Ovary (tissue), 9 donors: ENCODE measurements around the gene SLIT1. TPM values are rescaled to one million over a fixed set of nuclear protein-coding genes. Genes with fewer than 3 reads are reported as not detected.
A peak's percentile ranks its signal among the peaks of the same experiment; 100 is the strongest.

Experiments used
- DNase-seq, 5 donors: peaks; one replicate each; pipeline ENCODE4 v3.0.0-alpha.2; 2019 to 2020
- H3K27ac ChIP-seq, 2 donors: fragments of 200-600 bp; one replicate each; pipeline versions ENCODE4 v1.5.1 to v1.8.0; 2019 to 2022
- H3K27me3 ChIP-seq: fragments of 200-600 bp; one replicate; pipeline ENCODE4 v1.8.0; 2022
- H3K36me3 ChIP-seq: fragments of 200-600 bp; sonication (generic); one replicate; pipeline ENCODE4 v1.5.1; 2019
- H3K4me1 ChIP-seq: one replicate; pipeline ENCODE4 v1.8.1; 2013; ENCODE audit warnings: mild to moderate bottlenecking, moderate library complexity; ENCODE audit not compliant: insufficient read depth
- H3K4me3 ChIP-seq: fragments of 200-600 bp; sonication (generic); one replicate; pipeline ENCODE4 v1.5.1; 2017
- H3K9me3 ChIP-seq, 2 donors: fragments of 200-600 bp in 1 of 2; sonication (generic) in 1 of 2; one replicate each; pipeline versions ENCODE4 v1.5.1 to v1.8.1; 2013 to 2019; ENCODE audit warnings: mild to moderate bottlenecking in 1 of 2, moderate library complexity in 1 of 2
- EP300 ChIP-seq: sonication (generic); formaldehyde crosslinking; IDR thresholded peaks from one replicate; pipeline ENCODE4 v1.6.1; 2017; ENCODE audit warnings: antibody characterized with exemption
- POLR2A ChIP-seq: fragments of 450-650 bp; IDR thresholded peaks from one replicate; pipeline ENCODE4 v1.6.1; 2017; ENCODE audit warnings: antibody characterized with exemption, mild to moderate bottlenecking, moderate library complexity
- WGBS, 3 donors: extraction: QIAGEN DNeasy Blood & Tissue Kit in 1 of 3; methylation state at CpG; one replicate each; pipeline versions ENCODE4 v1.1.5 to v1.1.7; 2013 to 2017; 5-methylcytosine and 5-hydroxymethylcytosine counted together
- intact Hi-C, 4 donors: fragments of 100-400 bp; cut with DNase I; formaldehyde crosslinking; loops; one replicate each; pipeline versions ENCODE4 v1.11.0 to v1.15.1; 2022 to 2023
- polyA plus RNA-seq, 2 donors: library from polyadenylated mRNA; stranded (reverse); fragments of 200-250 nt in 1 of 2; fragments of 350-450 nt in 1 of 2; fragmentation: Illumina TruSeq in 1 of 2; extraction: RNeasy Lipid Tissue Mini Kit (QIAGEN cat#74804) in 1 of 2; gene quantifications; one replicate each; pipeline ENCODE4 v1.2.3, GENCODE V29; 2013 to 2014
- total RNA-seq, 7 donors: library from RNA; depleted of rRNA in 2 of 7; stranded (reverse); fragments of >200 nt in 2 of 7; fragmentation: NEBNext Ultra II Directional in 3 of 7; extraction: Animal tissue kit (Norgen Biotek cat#: 25700) in 3 of 7; gene quantifications; one replicate each; pipeline versions ENCODE4 v1.1.0 to v1.2.4, GENCODE V29; 2016 to 2023
- TF ChIP-seq, protein P1 (sequence below), 3 donors: fragments of 450-650 bp in 2 of 3; fragments of 200-600 bp in 1 of 3; IDR thresholded peaks; one replicate each; pipeline versions ENCODE4 v1.5.1 to v1.8.0; 2016 to 2022; ENCODE audit warnings: antibody characterized with exemption in 3 of 3, mild to moderate bottlenecking in 1 of 3
- donor health status: DM: no; HTN: no; CAD: no; lungs with moderate emphysema.
- donor health status: DM: no; HTN: no; CAD: no.
- donor health status: Bipolar disorder and iron deficiency.
- donor health status: DM: yes; HTN: yes; CAD: no.
- donor health status: DM: no; HTN: no; CAD: no.
- donor health status: DM: yes; HTN: yes; CAD: no.

SLIT1 gene
- total and polyA plus RNA-seq, 9 donors = under 0.01 to 0.62 (median 0.25) TPM

DNA sequence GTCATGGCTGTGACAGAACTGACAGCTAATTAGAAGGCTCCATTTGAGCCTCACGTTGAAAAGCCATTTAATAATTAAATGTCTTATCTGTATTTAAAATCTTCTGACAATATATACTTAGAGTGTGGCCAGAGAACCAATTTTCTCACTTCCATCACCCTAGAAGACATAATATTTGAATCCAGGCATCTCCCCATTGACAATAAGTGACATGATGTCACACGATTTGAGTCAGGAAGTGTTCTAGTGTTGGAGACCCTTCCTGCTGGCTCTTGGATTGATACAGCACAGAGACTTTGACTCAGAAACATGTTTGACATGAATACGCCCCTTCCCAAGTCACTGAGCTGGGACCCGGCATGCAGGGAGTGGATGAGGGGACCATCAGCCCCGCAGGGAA, 85.9 kb downstream of the SLIT1 start:
- H3K4me1 ChIP-seq = peaks cover 3% of the 10 kb centered on the region
- no peak for DNase-seq
- TF ChIP-seq EP300 (no peak), POLR2A (no peak)
- TF ChIP-seq, protein P1, sequence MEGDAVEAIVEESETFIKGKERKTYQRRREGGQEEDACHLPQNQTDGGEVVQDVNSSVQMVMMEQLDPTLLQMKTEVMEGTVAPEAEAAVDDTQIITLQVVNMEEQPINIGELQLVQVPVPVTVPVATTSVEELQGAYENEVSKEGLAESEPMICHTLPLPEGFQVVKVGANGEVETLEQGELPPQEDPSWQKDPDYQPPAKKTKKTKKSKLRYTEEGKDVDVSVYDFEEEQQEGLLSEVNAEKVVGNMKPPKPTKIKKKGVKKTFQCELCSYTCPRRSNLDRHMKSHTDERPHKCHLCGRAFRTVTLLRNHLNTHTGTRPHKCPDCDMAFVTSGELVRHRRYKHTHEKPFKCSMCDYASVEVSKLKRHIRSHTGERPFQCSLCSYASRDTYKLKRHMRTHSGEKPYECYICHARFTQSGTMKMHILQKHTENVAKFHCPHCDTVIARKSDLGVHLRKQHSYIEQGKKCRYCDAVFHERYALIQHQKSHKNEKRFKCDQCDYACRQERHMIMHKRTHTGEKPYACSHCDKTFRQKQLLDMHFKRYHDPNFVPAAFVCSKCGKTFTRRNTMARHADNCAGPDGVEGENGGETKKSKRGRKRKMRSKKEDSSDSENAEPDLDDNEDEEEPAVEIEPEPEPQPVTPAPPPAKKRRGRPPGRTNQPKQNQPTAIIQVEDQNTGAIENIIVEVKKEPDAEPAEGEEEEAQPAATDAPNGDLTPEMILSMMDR (IDR thresholded peaks at IDR 0.05) = no peak
- 81 to 83% (median 82%) methylated on average over 5 of the region's 5 CpGs for WGBS, 3 donors
- no peaks in the 10 kb centered on the region for H3K36me3 ChIP-seq
- H3K27ac ChIP-seq = no peak overlapping the region
- intact Hi-C loops = no loop called here
- H3K27me3 ChIP-seq = no peaks in the 10 kb centered on the region
- H3K4me3 ChIP-seq = no peak overlapping the region
- H3K9me3 ChIP-seq = no peaks in the 10 kb centered on the region

DNA sequence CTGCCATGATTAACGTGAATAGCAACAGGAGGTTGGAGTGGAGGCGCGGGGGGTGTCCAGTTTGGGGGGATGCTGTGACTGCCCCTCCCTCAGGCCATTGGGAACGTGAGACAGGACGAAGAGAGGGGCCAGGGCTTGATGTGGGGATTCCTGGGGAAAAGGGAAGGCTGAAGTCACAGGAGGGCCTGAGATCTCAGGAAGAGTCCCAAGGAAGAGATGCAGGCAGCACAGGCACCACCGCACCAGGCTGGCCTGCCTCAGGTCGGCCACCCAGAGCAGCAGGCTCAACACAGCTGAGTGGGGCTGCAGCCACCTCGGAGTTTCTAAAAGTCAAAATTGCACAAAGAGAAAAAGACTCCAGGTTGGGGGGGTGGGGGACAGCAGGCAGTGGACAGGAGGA, 86.7 kb downstream of the SLIT1 start:
- H3K4me3 ChIP-seq = no peak overlapping the region
- H3K27me3 ChIP-seq = no peaks in the 10 kb centered on the region
- no peaks in the 10 kb centered on the region for H3K36me3 ChIP-seq
- no peak for DNase-seq
- no peak overlapping the region for H3K27ac ChIP-seq
- TF ChIP-seq POLR2A (no peak), EP300 (no peak)
- TF ChIP-seq, protein P1 (IDR thresholded peaks at IDR 0.05) = no peak
- intact Hi-C loops = no loop called here
- H3K4me1 ChIP-seq = peaks cover 3% of the 10 kb centered on the region
- WGBS, 3 donors = 87 to 90% (median 88%) methylated on average over 8 of the region's 8 CpGs
- no peaks in the 10 kb centered on the region for H3K9me3 ChIP-seq

DNA sequence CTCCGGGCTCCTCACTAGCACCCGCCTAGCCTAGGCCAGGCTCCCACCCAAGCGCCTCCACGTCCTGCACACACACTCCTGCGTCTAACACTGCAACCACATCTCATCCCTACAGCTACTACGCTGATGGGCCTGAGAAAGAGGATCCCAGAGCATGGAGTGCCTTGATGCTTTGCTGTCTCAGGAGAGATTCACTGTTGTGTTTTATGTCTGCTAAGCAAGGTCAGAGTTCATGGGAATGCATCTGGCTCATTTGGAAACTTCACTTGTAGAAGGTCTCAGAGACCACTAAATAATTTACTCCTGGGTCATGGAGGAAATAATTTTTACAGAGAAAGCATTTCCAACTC, 88.7 kb downstream of the SLIT1 start:
- H3K4me3 ChIP-seq = no peak overlapping the region
- H3K27ac ChIP-seq = no peak overlapping the region
- peaks cover 3% of the 10 kb centered on the region for H3K4me1 ChIP-seq
- no peaks in the 10 kb centered on the region for H3K9me3 ChIP-seq
- 25 to 46% (median 38%) methylated on average over 6 of the region's 6 CpGs for WGBS, 3 donors
- TF ChIP-seq POLR2A (no peak), EP300 (no peak)
- TF ChIP-seq, protein P1 (IDR thresholded peaks at IDR 0.05) = no peak
- no peak for DNase-seq
- no peaks in the 10 kb centered on the region for H3K27me3 ChIP-seq
- no peaks in the 10 kb centered on the region for H3K36me3 ChIP-seq
- intact Hi-C loops = no loop called here

DNA sequence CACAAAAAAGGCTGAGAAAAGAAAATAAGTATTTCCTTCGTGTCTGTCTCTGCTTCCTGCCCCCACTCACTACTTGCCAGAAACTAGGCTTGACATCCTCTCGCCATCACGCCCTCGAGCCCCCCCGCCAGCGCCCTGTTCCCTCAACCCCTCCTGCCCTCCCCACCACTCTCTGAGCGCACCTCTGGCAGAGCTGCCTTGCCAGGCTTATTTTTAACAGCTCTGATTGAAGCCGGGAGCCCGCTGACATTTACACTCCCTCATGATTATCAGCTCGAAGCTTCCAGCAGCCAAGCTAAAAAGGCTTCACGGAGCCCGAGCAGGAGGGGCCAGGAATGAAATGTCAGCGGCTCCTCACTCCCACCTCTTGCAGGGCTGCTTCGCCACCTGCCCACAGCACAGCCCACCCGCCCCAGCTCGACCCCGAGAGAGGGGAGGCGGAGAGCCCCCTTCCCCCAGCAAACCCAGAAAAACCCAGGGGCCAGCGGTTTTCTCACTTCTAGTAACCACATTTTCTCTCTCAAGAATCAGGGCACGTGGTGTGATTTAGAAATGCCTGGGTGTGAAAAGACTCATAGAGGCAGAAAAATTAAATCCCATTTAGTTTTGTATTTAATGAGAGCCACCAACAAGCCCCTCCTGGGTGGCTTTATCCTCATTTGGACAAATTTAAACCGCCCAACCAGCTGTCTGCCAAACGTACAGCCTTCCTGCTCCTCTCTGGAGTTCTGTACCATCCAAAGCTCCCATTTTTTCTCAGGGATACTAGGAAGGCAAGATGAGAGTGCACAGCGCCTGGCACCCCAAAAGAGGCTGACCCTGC, 89.3 kb downstream of the SLIT1 start:
- intact Hi-C loops = no loop called here
- H3K9me3 ChIP-seq = no peaks in the 10 kb centered on the region
- no peak overlapping the region for H3K27ac ChIP-seq
- no peak overlapping the region for H3K4me3 ChIP-seq
- DNase-seq = peak; percentile 31 to 65 (median 43)
- H3K36me3 ChIP-seq = no peaks in the 10 kb centered on the region
- H3K4me1 ChIP-seq = peaks cover 3% of the 10 kb centered on the region
- WGBS, 3 donors = 12 to 16% (median 14%) methylated on average over 23 of the region's 23 CpGs
- no peak for TF ChIP-seq EP300
- TF ChIP-seq, protein P1 (IDR thresholded peaks at IDR 0.05) = no peak
- no peak for TF ChIP-seq POLR2A
- no peaks in the 10 kb centered on the region for H3K27me3 ChIP-seq
